Central memory CD4-positive, alpha-beta T cell (primary cell): ENCODE data around the gene MSRB3.

ENCODE experiments used
- DNase-seq: peaks from one replicate; pipeline ENCODE4 v3.0.0; 2022

The MSRB3 gene

GRCh38 chr12:65327207-65328076 lies 49.0 kb downstream of the MSRB3 start:
- no peak for DNase-seq

DNA sequence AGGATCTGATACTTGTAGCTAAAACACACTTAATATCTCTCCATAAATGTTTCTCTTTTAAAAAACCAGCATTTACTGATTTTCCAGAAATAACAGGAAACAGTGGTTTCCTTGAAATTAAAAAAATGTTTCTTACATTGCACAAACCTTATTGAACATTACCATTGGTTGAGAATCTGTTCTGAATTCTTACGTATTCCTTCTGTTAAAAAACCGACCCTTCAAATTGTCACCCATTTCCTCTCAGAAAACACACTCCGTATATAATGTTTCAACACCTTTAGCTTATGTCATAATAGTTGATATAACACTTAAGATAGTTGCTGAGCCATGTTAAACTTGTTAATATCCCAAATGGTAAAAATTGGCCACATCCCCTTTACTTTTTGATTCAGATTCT lies 51.2 kb downstream of the MSRB3 start:
- DNase-seq, result no peak

DNA sequence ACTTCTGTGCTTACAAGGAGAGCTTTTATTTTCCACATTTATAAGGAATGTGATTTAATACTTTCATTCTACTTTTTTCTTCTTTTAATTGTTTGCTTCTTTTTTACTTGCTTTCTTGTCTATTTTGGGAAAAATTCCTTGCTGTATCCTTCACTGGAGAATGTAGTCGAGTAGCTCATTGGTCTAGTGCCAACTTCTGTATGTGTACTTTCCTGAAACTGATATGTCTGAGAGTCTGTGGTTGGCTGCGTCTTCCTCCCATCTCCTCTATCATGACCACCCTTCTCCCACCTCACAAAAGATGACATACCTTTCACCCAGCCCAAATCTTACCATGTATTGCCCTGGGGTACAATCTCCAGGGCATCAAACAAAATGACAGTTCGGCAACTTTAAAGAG lies 51.8 kb downstream of the MSRB3 start:
- no peak for DNase-seq

DNA sequence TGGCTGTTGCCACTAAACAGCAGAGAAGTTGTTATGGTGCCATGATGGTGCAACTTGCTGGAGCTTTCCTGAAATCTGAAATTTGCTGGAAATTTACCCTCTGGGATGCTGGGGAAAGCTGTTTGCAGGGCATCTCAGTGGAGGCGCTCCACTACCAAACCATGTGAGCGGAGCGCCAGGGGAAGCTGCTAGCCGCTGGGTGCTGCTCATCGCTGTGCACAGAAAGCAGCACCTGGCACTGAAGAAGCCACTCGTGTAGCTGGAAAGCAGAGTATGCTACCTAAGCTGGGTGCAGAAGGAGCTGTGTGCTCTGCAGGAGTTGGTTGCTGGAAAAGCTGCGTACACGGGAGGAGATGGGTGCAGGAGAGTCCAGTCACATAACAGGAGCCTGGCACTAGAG lies 53.0 kb downstream of the MSRB3 start:
- no peak for DNase-seq

DNA sequence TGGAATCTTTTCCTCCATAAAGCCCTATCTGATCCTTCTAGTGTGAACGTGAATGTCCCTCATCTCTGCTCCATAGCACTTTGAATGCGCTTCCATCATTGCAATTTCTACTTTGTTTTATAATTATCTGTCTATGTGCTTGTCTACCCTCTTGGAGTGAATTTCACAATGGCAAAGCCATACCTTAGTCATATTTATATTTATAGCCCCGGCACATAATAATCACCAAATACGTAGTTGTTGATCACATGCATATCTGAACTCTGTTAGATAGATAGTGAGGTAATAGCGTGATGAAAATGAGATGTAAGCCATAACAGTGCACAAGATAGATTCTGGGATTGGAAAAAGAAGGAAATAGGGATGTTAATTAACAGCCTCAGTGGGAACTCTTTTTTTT lies 55.2 kb downstream of the MSRB3 start:
- DNase-seq, result no peak

DNA sequence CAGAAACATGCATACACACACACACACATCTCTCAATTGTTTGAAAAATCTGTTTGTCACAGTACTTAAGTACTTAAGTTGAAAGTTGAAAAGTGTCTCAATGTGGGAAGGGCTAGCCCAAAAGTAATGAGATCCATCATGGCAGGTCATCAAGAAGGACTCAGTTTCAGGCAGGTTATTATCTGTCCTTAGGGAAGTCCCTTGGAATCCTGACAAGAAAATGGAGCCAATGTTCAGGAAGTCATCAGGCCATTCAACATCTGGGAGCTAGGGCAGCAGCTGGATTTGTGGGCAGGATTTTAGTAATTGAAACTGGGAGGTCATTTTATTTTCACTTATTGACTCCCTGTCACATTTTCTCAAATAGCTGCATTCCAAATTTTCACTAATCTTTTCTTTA lies 56.0 kb downstream of the MSRB3 start:
- DNase-seq, result no peak

DNA sequence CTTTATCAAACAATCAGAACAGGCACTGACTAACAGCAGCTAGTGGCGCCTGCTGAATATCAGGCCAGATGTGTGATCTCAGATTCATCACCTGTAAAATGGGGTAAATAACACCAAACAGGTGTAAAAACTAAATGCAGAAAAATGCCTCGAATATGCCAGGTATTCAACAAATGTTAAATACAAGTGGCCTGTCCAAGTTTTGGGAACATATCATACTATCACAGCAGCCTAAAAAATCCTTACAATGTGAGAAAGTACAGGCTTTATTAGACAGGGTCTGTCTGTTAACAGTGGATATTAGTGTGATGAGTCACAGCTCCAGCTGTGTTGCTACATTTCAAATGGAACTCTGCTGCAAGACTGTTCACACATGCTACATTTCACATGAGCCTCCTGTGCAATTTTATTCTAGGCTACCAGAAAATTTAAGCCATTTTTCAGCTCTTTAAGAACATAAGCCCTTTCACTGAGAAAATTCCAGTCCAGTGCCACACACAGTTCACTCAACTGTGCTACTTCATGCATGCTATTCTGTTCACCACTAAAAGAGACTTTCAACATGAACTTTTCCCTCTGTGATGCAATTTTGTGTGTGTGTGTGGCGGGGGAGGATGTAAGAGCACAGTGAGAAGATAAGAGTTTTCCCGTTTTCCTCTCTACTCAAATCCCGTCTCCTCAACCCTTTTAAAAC lies 56.7 kb downstream of the MSRB3 start:
- no peak for DNase-seq

DNA sequence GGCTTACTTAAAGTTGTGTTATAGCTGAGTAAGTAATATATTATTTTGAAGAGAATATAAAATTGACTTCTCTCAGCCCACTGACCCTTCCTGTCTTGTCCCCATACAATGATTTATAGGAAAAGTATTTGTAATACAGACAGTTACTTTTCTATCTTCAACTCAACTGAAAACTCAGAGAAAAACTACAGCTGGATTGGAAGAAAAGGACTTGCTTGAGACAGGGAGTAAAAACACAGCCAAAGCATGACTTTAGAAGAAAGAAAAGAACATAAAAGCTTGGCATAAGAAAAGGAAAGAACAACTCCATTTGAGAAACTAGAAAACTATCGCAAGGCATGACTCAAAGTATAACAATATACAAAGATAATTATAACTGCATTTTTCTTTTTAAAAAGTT lies 57.5 kb downstream of the MSRB3 start:
- no peak for DNase-seq

- DNase-seq, result no peak
These were observed 60.7 kb downstream of the MSRB3 start for GRCh38 chr12:65339161-65339560.

DNA sequence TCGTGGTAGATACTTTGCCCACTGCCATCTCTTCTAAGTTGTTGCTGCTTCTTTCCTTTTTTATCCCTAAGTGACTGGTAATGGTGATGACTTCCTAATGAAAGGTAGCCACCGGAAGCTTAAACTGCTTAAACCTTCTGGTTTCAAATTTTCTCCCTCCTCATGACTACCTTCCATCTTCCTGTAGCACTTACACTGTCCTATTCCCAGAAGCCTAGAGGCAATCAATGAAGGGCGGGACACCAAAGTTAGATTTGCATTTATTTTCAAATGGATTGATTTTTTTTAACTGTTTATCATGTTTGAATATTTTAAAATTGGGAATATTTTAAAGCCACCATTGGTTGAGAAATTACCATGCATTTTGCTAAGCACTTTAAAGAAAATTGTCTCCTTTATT lies 64.7 kb downstream of the MSRB3 start:
- no peak for DNase-seq

DNA sequence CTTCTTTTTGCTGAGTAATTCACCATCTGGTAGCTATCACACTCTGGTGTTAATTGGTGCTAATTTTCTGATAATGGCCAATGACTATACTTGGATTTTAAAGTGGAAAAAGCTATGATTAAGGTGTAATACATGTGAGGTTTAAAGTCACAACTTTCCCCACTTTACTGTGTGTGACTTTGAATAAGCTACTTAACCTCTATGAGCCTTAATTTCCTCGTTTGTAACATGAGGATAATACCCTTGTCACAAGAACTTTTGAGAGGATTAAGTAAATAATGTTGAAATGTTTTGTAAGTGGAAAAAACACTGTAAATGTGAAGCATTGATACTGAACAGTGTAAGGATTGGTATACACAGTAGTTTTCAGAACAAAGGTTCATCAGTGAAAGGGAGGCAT lies 65.3 kb downstream of the MSRB3 start:
- DNase-seq, result no peak

DNA sequence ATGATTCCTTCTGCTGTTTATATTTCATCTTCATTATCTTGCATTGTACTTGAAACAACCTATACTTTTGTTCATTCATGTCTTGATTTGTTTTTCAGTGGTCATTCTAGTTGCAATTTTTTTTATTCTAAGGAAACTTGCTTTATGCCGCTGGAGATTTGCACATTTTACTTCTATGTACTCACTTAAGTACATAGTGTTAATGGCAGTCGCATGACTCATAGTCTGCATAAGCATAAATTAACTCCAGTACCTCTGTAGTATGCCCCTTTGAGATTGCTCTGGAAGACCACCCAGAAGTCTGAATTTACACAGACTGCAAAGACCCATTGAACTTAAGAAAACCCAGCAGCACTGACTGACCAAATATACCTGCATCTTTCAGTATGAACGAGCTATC lies 77.0 kb downstream of the MSRB3 start:
- DNase-seq, result no peak

GRCh38 chr12:65362234-65363031 lies 84.0 kb downstream of the MSRB3 start:
- no peak for DNase-seq

- no peak for DNase-seq
These were observed 85.6 kb downstream of the MSRB3 start for GRCh38 chr12:65364046-65364445.

GRCh38 chr12:65367396-65367795 lies 88.9 kb downstream of the MSRB3 start:
- DNase-seq, result no peak

DNA sequence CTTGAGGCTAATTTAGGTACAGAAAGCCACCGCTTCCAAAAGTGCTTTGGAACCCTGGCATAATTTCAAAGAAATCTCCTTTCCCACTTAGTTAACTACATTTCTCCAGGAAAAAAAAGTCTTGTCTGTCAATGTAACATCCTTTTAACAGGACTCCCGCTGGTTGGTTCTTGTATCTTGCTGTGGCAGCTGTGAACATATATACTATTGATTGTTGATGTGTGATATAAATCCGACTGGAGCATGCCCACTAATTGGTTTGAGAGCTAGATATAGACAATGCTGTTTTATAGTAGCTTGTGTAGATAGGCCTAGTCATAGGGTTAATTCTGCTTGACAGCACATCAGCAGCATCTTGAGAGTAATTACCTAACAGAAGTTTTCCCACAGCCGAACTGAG lies 89.6 kb downstream of the MSRB3 start:
- DNase-seq, result no peak

GRCh38 chr12:65372574-65372973 lies 94.1 kb downstream of the MSRB3 start:
- no peak for DNase-seq

GRCh38 chr12:65384240-65384639 lies 105.8 kb downstream of the MSRB3 start:
- DNase-seq, result no peak

DNA sequence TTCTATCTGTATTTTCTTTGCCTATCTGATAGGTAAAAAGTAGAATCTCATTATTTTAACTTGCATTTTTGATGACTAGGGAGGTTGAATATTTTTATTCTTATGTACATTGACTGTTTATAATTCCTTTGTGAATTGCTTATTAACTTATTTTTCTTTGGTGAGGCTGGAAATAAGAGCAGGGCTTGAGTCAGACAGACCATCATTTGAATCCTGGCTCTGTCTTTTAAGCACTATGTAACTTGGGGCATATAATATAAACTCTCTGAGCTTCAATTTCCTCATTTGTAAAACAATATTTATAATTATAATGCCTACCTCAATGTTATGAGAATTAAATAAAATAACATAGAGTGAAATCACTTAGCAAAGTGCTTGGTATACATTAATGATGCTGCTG lies 108.9 kb downstream of the MSRB3 start:
- DNase-seq, result no peak

GRCh38 chr12:65389436-65389835 lies 111.0 kb downstream of the MSRB3 start:
- no peak for DNase-seq

DNA sequence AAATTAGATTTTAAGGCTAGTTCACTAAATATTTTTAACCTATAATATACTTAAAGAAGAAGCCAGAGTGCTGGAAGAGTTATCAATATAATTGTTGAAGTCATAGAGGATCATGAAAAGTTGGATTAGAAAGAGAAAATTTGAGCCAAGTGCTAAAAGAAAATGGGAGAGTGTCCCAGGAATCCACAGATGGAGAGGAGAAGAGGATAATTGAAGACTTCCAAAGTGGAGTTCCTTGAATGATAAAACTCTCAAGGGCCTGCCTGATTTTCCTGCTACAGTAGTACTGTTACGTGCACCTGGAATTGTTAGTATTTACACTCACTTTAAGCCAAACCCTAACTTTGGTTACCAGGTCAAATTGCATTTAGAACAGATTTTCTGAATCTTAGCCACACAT lies 113.2 kb downstream of the MSRB3 start:
- no peak for DNase-seq

DNA sequence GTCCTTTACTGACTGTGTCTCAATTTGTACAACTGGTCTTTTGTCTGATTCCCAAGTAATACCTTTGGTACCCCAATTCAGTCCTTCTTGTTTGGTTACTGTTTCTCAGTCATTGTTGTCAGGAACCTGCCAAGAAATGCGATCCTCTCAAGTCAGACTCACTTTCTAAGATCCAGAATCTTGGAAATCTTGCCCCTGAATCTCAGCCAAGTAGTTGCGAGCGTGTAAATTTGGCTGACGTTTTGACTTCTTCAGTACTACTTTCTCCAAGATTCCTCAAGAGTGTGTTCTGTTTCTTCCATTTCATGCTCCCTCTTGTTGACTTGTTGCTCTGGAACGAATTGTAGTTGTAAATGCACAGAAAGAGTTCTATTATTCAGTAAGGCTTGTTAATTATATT lies 114.0 kb downstream of the MSRB3 start:
- DNase-seq, result no peak

DNA sequence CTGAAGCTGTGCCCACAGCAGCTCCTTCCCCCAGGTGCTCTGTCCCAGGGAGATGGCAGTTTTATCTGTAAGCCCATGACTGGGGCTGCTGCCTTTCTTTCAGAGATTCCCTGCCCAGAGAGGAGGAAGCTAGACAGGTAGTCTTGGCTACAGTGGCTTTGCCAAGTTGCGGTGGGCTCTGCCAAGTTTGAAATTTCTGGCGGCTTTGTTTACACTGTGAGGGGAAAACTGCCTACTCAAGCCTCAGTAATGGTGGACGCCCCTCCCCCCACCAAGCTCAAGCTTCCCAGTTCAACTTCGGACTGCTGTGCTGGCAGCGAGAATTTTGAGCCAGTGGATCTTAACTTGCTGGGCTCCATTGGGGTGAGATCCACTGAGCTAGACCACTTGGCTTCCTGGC lies 124.7 kb downstream of the MSRB3 start:
- no peak for DNase-seq
